WI38 (cell line): Measurements from ENCODE around the gene KCNN2.
"Not testable (repeated sequence)": the region's sequence is repeated elsewhere in the genome, so short reads cannot be mapped to it uniquely, and the experiment has no call there.

Source experiments
- H3K4me3 ChIP-seq: 2 replicates; pipeline ENCODE4 v1.5.1; 2011; ENCODE audit warnings: low read depth, mild to moderate bottlenecking, control low read depth, low read length
- CTCF ChIP-seq: IDR thresholded peaks from 2 replicates; pipeline ENCODE4 v1.5.1; 2012; ENCODE audit warnings: low read depth, mild to moderate bottlenecking, control low read depth, low read length

KCNN2 gene

GRCh38 chr5:114418176-114419066 lies 56.6 kb downstream of the KCNN2 start:
- TF ChIP-seq CTCF, result no peak

GRCh38 chr5:114419067-114419388 lies 57.2 kb downstream of the KCNN2 start:
- no peak overlapping the region for H3K4me3 ChIP-seq
- TF ChIP-seq CTCF, result no peak

More at GRCh38 chr5:114418176-114419066, 56.6 kb downstream of the KCNN2 start:
- H3K4me3 ChIP-seq, result no peak overlapping the region

- H3K4me3 ChIP-seq, result no peak overlapping the region
- no peak for TF ChIP-seq CTCF
Measured at GRCh38 chr5:114419959-114420358, 58.1 kb downstream of the KCNN2 start.

- no peak overlapping the region for H3K4me3 ChIP-seq
- TF ChIP-seq CTCF, result no peak
Measured at GRCh38 chr5:114427204-114427603, 65.3 kb downstream of the KCNN2 start.

- TF ChIP-seq CTCF, result no peak
- no peak overlapping the region for H3K4me3 ChIP-seq
Measured at GRCh38 chr5:114430532-114430931, 68.7 kb downstream of the KCNN2 start.

- not testable (repeated sequence) for H3K4me3 ChIP-seq
Measured at GRCh38 chr5:114432684-114433083, 70.8 kb downstream of the KCNN2 start.

GRCh38 chr5:114434396-114435219 lies 72.7 kb downstream of the KCNN2 start:
- no peak overlapping the region for H3K4me3 ChIP-seq
- TF ChIP-seq CTCF, result no peak
